Upper lobe of left lung (tissue), 4 donors: ENCODE results near the gene ADRA1B.

Source experiments
- CTCF ChIP-seq, 6 experiments: fragments of 450-650 bp in 4 of 6; fragments of 200-600 bp in 2 of 6; sonication (generic) in 2 of 6; IDR thresholded peaks; one replicate each; pipeline ENCODE4 v1.5.1; 2016 to 2019; ENCODE audit warnings: antibody characterized with exemption in 6 of 6
- EP300 ChIP-seq, 4 donors: sonication (generic); formaldehyde crosslinking; IDR thresholded peaks; one replicate each; pipeline ENCODE4 v1.5.1; 2017; ENCODE audit warnings: antibody characterized with exemption in 4 of 4, control low read depth in 2 of 4
- POLR2A ChIP-seq, 4 donors: fragments of 450-650 bp; IDR thresholded peaks; one replicate each; pipeline ENCODE4 v1.5.1; 2016 to 2017; ENCODE audit warnings: antibody characterized with exemption in 4 of 4, mild to moderate bottlenecking in 2 of 4
- POLR2AphosphoS5 ChIP-seq, 2 donors: sonication (generic); formaldehyde crosslinking; IDR thresholded peaks; one replicate each; pipeline ENCODE4 v1.5.1; 2017; ENCODE audit warnings: antibody characterized with exemption in 2 of 2

GRCh38 chr5:159969966-159970365 is 53.7 kb downstream of the ADRA1B start:
- no peak for TF ChIP-seq POLR2A (IDR thresholded peaks at IDR 0.05)
- no peak for TF ChIP-seq CTCF (IDR thresholded peaks at IDR 0.05)
- no peak for TF ChIP-seq POLR2AphosphoS5 (IDR thresholded peaks at IDR 0.05)
- no peak for TF ChIP-seq EP300 (IDR thresholded peaks at IDR 0.05)
